Endothelial cell (in vitro differentiated cells): Measurements from ENCODE around the gene PIGQ. TPM values are rescaled to one million over a fixed set of nuclear protein-coding genes. Genes with fewer than 3 reads are reported as not detected.

Source experiments
- DNase-seq: peaks from one replicate; pipeline ENCODE4 v3.0.0; 2021; ENCODE audit warnings: low spot score
- H3K27ac Mint-ChIP-seq: one replicate; pipeline ENCODE4 v1.8.0; 2021; ENCODE audit warnings: mixed read lengths, inconsistent platforms; ENCODE audit not compliant: unreplicated experiment
- H3K27me3 Mint-ChIP-seq: one replicate; pipeline ENCODE4 v1.8.0; 2021; ENCODE audit warnings: mild to moderate bottlenecking, moderate library complexity, mixed read lengths, inconsistent platforms; ENCODE audit not compliant: unreplicated experiment
- H3K36me3 Mint-ChIP-seq: one replicate; pipeline ENCODE4 v1.8.0; 2021; ENCODE audit warnings: mild to moderate bottlenecking, low read depth, mixed read lengths, inconsistent platforms; ENCODE audit not compliant: unreplicated experiment
- H3K4me1 Mint-ChIP-seq: one replicate; pipeline ENCODE4 v1.8.0; 2021; ENCODE audit warnings: mild to moderate bottlenecking, mixed read lengths, inconsistent platforms; ENCODE audit not compliant: unreplicated experiment
- H3K4me3 Mint-ChIP-seq: one replicate; pipeline ENCODE4 v1.8.0; 2021; ENCODE audit warnings: mild to moderate bottlenecking, mixed read lengths, inconsistent platforms; ENCODE audit not compliant: unreplicated experiment
- H3K9me3 Mint-ChIP-seq: one replicate; pipeline ENCODE4 v1.8.0; 2021; ENCODE audit warnings: mixed read lengths, inconsistent platforms; ENCODE audit not compliant: unreplicated experiment
- total RNA-seq: library from RNA; stranded (reverse); fragmentation: NEBNext Ultra II Directional; extraction: Animal tissue kit (Norgen Biotek cat#: 25700); gene quantifications from one replicate; pipeline ENCODE4 v1.2.1, GENCODE V29; 2021; ENCODE audit not compliant: unreplicated experiment
- TF ChIP-seq, protein P1 (sequence below): fragments of 200-600 bp; sonication (generic); IDR thresholded peaks from one replicate; pipeline ENCODE4 v1.5.0; 2021; ENCODE audit warnings: antibody characterized with exemption; ENCODE audit not compliant: unreplicated experiment

Gene PIGQ
- total RNA-seq, 1 donor from 2014 or later: 38.4 TPM

- TF ChIP-seq, protein P1, sequence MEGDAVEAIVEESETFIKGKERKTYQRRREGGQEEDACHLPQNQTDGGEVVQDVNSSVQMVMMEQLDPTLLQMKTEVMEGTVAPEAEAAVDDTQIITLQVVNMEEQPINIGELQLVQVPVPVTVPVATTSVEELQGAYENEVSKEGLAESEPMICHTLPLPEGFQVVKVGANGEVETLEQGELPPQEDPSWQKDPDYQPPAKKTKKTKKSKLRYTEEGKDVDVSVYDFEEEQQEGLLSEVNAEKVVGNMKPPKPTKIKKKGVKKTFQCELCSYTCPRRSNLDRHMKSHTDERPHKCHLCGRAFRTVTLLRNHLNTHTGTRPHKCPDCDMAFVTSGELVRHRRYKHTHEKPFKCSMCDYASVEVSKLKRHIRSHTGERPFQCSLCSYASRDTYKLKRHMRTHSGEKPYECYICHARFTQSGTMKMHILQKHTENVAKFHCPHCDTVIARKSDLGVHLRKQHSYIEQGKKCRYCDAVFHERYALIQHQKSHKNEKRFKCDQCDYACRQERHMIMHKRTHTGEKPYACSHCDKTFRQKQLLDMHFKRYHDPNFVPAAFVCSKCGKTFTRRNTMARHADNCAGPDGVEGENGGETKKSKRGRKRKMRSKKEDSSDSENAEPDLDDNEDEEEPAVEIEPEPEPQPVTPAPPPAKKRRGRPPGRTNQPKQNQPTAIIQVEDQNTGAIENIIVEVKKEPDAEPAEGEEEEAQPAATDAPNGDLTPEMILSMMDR: no peak
- Mint-ChIP-seq H3K36me3 (no peaks in the 10 kb centered on the region), H3K9me3 (no peaks in the 10 kb centered on the region), H3K4me1 (peaks cover 4% of the 10 kb centered on the region), H3K4me3 (no peak overlapping the region), H3K27me3 (peaks cover 5% of the 10 kb centered on the region), H3K27ac (no peak overlapping the region)
- DNase-seq: no peak
These were observed 8.0 kb downstream of the PIGQ start for GRCh38 chr16:577796-578195.

- H3K27ac Mint-ChIP-seq: no peak overlapping the region
- H3K9me3 Mint-ChIP-seq: no peaks in the 10 kb centered on the region
- no peak overlapping the region for H3K4me3 Mint-ChIP-seq
- peaks cover 4% of the 10 kb centered on the region for H3K4me1 Mint-ChIP-seq
- no peaks in the 10 kb centered on the region for H3K36me3 Mint-ChIP-seq
- no peak for DNase-seq
- H3K27me3 Mint-ChIP-seq: peaks cover 5% of the 10 kb centered on the region
- TF ChIP-seq, protein P1: no peak
These were observed 8.6 kb downstream of the PIGQ start for GRCh38 chr16:578232-578869.

DNA sequence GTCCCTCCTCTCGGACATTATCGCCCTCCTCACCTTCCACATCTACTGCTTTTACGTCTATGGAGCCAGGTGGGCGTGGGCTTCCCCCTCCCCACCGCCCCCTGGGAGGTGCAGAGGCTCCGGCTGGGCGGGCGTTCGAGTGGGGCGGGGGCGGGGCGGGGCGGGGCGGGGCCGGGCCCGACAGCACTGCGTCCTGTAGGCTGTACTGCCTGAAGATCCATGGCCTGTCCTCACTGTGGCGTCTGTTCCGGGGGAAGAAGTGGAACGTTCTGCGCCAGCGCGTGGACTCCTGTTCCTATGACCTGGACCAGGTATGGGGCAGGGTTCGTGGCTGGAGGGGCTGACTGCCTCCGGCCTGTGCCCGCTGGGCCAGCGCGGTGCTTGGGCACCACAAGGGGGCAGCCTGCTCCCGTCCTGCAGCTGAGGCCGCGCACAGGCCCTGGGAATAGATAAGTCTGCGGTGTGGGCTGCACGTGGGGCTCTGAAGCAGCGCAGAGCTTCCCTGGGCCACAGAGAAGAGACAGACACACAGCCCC lies 9.2 kb downstream of the PIGQ start:
- no peaks in the 10 kb centered on the region for H3K36me3 Mint-ChIP-seq
- no peak overlapping the region for H3K27ac Mint-ChIP-seq
- H3K9me3 Mint-ChIP-seq: no peaks in the 10 kb centered on the region
- peaks cover 4% of the 10 kb centered on the region for H3K4me1 Mint-ChIP-seq
- H3K4me3 Mint-ChIP-seq: no peak overlapping the region
- DNase-seq: peak; percentile 77
- H3K27me3 Mint-ChIP-seq: peaks cover 5% of the 10 kb centered on the region
- TF ChIP-seq, protein P1: peak; percentile 71

- no peak overlapping the region for H3K4me3 Mint-ChIP-seq
- no peak for DNase-seq
- peaks cover 2% of the 10 kb centered on the region for H3K27me3 Mint-ChIP-seq
- peaks cover 4% of the 10 kb centered on the region for H3K4me1 Mint-ChIP-seq
- H3K9me3 Mint-ChIP-seq: no peaks in the 10 kb centered on the region
- TF ChIP-seq, protein P1: no peak
- H3K36me3 Mint-ChIP-seq: no peaks in the 10 kb centered on the region
- no peak overlapping the region for H3K27ac Mint-ChIP-seq
These were observed 10.6 kb downstream of the PIGQ start for GRCh38 chr16:580141-580945.
